ENCODE results near the gene CACNG7.

DNA sequence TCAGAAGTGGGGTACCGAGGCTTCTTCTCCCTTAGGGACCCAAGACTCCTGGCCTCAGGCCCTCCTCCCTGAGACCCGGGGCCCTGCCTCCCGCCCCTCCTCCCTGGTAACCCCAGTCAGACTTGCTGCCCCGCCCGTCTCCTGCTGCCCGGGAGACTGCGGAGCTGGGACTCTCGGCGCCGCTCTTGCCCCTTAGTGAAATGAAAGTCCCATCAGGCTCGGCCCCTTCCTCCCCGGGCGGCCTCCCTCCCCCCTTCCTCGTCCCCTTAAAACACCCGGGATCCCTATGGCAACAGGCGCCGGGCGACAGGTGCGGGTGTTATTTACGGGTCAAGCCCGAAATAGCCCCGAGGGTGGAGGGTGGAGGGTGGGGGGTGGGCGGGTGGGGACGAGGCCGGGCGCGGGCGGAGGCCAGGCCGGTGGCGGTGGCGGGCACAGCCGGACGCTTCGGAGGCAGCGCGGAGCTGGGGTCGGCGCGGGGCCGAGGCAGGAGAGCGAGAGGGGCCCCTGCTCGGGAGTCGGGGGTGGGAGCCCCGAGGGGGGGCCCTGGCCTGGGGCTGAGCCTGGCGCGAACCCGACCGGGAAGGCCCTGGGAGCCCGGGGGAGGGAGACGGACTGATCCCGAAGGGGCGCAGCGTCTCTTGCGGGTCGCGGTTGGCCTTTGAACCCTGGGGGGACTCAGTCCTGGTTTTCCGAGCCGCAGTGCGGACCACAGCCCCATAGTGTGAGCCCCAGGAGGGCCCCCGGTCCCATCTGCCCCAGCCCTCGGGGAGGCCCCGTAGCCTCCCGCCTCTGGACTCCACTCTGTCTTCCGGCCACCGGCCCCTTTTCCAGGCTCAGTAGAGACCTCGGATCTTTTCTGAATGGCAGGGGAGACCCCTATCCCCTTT, 82.4 kb downstream of the CACNG7 start, which contains the start of gene CACNG6:
- TF ChIP-seq POLR2A (IDR thresholded peaks at IDR 0.05) = no peak
- TF ChIP-seq, protein P1, sequence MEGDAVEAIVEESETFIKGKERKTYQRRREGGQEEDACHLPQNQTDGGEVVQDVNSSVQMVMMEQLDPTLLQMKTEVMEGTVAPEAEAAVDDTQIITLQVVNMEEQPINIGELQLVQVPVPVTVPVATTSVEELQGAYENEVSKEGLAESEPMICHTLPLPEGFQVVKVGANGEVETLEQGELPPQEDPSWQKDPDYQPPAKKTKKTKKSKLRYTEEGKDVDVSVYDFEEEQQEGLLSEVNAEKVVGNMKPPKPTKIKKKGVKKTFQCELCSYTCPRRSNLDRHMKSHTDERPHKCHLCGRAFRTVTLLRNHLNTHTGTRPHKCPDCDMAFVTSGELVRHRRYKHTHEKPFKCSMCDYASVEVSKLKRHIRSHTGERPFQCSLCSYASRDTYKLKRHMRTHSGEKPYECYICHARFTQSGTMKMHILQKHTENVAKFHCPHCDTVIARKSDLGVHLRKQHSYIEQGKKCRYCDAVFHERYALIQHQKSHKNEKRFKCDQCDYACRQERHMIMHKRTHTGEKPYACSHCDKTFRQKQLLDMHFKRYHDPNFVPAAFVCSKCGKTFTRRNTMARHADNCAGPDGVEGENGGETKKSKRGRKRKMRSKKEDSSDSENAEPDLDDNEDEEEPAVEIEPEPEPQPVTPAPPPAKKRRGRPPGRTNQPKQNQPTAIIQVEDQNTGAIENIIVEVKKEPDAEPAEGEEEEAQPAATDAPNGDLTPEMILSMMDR (IDR thresholded peaks at IDR 0.05) = no peak

Measured in testis (tissue), 2 donors.